PC-9 (cell line): ENCODE measurements around the gene OCA2.

ENCODE experiments used
- EZH2 ChIP-seq: fragments of 200-600 bp; sonication (generic); IDR thresholded peaks from 2 replicates; pipeline ENCODE4 v1.8.0; 2017; ENCODE audit warnings: antibody characterized with exemption, low read depth
- TF ChIP-seq, protein P1 (sequence below): fragments of 200-600 bp; sonication (generic); conservative IDR thresholded peaks from 2 replicates; pipeline ENCODE4 v1.6.1; 2017; ENCODE audit warnings: mixed run types, antibody characterized with exemption, mild to moderate bottlenecking, moderate library complexity

DNA sequence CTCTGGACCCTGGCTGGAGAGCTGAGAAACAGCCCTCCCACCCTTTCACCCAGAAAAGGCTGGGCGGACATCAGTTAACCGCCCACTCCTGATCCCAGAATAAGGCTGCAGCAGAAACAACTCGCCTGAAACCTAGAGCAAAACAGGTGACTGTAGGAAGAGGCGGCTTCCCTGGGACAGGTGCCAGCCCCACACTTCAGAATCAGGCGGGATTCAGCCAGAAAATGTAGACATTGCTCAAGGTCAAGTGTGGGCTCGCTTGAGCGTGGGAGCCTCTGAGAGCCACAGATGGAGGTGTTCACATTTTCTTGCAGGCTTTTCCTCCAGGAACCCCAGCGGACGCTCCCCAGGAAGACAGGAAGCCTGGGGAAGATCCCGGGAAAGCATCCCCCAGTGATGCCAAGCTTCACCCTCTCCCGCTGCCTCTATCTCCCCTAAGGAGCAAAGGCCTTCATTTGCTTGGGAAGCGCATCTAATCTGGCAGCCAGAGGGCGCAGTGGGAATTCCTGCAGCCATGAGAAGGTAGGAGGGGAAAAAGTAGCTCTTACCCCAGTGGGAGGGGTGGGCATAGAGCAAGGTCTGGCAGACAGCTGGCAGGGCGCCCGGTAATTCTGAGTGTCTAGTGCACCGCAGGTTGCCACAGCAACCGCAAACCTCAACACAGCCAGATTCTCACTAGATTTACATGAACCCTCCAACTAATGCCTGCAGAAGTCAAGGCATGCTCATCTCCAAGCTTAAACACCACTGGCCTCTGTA, 77.7 kb downstream of the OCA2 start:
- TF ChIP-seq, protein P1, sequence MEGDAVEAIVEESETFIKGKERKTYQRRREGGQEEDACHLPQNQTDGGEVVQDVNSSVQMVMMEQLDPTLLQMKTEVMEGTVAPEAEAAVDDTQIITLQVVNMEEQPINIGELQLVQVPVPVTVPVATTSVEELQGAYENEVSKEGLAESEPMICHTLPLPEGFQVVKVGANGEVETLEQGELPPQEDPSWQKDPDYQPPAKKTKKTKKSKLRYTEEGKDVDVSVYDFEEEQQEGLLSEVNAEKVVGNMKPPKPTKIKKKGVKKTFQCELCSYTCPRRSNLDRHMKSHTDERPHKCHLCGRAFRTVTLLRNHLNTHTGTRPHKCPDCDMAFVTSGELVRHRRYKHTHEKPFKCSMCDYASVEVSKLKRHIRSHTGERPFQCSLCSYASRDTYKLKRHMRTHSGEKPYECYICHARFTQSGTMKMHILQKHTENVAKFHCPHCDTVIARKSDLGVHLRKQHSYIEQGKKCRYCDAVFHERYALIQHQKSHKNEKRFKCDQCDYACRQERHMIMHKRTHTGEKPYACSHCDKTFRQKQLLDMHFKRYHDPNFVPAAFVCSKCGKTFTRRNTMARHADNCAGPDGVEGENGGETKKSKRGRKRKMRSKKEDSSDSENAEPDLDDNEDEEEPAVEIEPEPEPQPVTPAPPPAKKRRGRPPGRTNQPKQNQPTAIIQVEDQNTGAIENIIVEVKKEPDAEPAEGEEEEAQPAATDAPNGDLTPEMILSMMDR: peak; percentile 45; the same call in 1 of the 2 replicates
- TF ChIP-seq EZH2: no peak
